NOMO-1 treated with DMSO at 0.1 percent for 48 hours (cell line): ENCODE results near the gene NEU4.
"Not testable (repeated sequence)": the region's sequence is repeated elsewhere in the genome, so short reads cannot be mapped to it uniquely, and the experiment has no call there.

ENCODE experiments used
- DNase-seq: peaks from one replicate; lab custom pipeline; 2025; ENCODE audit not compliant: unreplicated experiment; lab: John Stamatoyannopoulos, UW

The NEU4 gene

GRCh38 chr2:241798081-241798630 is 10.8 kb upstream of the NEU4 start:
- no peak for DNase-seq

DNA sequence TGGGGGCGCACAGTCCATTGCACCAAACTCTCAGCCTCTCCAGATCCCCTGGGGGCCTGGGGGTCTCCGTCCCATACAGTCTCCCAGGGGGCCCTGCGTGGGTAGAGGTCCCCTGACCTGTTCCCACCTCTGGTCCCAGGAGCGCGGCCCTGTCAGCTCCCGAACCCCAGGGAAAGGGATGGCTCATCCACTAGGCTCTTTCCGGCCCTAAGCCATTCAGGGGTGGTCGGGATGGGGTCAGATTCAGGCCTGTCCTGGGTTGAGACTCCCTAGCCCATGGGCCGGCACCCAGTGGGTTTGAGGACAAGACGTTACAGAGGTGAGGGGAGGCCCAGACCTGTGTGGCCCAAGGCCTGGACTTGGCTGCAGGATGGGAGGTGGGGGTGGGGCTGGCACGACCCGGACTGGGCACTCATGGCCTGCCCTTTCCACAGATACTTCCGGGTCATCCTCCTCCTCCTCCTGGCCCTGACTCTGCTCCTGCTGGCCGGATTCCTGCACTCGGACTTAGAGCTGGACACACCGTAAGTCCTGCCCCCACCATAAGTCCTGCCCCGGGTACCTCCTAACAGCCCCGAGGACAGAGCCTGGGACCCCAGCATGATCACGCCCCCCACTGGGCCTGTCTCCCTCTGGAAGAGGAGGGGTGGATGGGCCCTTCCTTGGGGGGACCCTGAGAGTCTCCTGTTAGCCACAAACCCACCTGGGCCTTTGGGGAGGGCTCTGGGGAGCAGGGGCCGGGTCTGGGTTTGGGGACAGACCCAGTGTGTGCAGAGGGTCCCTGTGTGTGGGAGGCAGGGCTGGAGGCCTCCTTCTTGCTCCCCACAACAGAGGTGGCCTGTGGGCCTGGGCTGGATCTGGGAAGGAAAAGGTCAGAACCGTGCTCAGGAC is 10.1 kb upstream of the NEU4 start:
- no peak for DNase-seq

DNA sequence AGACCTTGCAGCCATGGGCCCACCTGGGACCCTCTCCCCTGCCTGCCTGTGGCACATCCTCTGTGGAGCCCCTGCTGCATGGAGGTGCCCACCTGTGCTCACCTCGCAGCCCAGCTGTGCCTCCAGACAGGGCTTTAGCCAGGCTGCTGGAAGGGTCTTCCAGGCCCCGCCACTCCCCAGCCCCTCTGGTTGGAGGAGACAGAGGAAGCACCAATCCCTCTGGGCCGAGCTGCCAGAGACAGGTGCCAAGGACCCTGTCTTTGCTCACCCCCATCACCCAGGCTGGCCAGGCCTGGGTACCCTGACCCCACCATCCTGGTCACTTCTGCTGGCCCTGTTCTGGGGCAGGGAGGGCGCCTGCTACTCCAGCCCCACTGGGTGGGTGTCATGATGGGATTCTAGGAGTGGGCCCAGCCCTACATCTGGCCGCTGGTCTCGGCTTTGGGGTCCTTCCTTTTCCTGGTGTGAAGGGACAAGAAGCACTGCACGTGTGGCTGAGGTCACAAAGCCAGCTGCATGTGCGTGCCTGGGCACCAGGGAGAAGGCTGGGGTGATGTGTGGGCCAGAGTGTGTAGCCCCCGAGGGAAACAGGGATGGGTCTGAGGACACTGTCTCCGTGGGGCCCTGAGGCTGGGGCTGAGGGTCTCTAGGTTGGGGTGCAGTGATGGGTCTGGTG is 9.3 kb upstream of the NEU4 start:
- DNase-seq, result no peak

- not testable (repeated sequence) for DNase-seq
Measured at GRCh38 chr2:241800198-241800903, 8.6 kb upstream of the NEU4 start.

DNA sequence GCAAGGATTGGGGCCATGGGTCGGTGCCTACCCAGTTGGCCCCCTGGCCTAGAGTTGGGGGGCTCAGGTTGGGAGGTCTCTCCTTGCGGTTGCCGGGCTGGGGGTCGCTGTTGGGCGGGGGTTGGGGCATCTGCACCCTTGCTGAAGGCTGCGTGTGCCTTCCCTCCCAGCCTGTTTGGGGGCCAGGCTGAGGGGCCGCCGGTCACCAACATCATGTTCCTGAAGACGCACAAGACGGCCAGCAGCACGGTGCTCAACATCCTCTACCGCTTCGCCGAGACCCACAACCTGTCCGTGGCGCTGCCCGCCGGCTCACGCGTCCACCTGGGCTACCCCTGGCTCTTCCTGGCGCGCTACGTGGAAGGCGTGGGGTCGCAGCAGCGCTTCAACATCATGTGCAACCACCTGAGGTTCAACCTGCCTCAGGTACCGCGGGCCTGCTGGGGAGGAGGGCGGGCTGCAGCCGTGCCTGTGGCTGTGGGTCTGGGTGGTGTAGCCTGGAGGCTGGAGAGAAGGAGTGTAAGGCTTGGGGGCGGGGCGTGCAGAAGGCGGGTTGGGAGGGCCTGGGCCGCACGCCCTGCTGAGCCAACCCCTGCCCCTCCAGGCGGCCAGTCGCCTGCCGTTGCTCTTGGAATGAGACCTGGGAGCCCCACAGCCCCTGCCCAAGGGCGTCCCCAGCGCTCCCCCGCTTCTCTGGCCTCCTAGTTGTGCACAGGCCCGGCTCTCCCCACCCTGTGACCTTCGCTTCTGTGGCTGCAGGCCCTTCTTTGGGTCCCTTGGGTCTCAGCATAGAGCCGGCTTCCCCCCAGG is 7.2 kb upstream of the NEU4 start:
- DNase-seq, result no peak

- no peak for DNase-seq
Measured at GRCh38 chr2:241802421-241803318, 6.3 kb upstream of the NEU4 start.

DNA sequence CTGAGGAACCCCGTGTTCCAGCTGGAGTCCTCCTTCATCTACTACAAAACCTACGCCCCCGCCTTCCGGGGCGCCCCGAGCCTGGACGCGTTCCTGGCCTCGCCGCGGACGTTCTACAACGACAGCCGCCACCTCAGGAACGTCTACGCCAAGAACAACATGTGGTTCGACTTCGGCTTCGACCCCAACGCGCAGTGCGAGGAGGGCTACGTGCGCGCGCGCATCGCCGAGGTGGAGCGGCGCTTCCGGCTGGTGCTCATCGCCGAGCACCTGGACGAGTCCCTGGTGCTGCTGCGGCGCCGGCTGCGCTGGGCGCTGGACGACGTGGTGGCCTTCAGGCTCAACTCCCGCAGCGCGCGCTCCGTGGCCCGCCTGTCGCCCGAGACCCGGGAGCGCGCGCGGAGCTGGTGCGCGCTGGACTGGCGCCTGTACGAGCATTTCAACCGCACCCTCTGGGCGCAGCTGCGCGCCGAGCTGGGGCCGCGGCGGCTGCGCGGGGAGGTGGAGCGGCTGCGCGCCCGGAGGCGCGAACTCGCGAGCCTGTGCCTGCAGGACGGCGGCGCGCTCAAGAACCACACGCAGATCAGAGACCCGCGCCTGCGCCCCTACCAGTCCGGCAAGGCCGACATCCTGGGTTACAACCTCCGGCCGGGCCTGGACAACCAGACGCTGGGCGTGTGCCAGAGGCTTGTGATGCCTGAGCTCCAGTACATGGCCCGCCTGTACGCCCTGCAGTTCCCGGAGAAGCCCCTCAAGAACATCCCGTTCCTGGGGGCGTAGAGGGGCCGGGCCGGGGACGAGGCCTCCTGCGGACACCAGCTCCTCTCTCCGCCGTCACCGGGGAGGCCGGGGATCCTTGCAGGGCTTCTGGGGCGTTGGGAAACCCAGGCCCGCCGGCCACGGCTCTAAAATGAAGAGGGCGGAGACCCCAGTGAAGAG is 5.3 kb upstream of the NEU4 start:
- DNase-seq, result peak; percentile 26

GRCh38 chr2:241804326-241805229 is 4.4 kb upstream of the NEU4 start:
- peak; percentile 47 for DNase-seq

- DNase-seq, result not testable (repeated sequence)
Measured at GRCh38 chr2:241806217-241806616, 2.8 kb upstream of the NEU4 start.

DNA sequence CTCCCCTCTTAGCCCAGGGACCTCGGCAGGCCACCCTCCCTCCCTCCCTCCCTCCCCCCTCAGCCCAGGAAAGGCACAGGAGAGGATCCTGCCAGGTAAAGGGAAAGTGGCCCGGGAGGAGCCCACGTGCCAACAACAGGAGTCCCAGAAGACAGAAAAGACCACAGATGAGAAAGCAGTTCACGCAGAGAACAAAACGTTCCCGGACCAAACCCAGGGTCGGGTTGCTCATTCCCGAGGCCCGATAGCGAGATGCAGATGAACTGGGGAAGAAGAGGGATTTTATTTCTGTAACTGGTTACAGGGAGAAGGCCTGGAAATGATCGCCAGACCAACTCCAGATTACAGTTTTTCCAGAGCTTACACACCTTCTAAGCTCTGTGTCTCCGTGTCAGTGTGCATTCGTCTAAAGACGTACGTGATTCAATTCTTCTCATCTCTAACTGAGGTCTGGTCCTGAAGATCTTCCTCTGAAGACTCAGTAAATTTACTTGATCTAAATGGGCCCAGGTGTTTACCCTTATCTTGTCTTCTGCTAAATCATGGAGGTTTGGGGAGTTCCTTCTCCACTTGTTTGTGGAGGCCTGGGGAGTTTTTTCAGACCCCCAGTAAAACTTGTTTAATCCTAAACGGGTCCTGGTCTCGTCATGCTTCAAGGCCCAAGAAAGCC is 807 bp upstream of the NEU4 start:
- DNase-seq, result no peak

GRCh38 chr2:241809383-241810306 is 652 bp downstream of the NEU4 start:
- no peak for DNase-seq

- no peak for DNase-seq
Measured at GRCh38 chr2:241810307-241811200, 1.6 kb downstream of the NEU4 start.

- DNase-seq, result no peak
Measured at GRCh38 chr2:241811201-241811951, 2.4 kb downstream of the NEU4 start.
